ENCODE data around the gene CAMTA1.

The CAMTA1 gene

DNA sequence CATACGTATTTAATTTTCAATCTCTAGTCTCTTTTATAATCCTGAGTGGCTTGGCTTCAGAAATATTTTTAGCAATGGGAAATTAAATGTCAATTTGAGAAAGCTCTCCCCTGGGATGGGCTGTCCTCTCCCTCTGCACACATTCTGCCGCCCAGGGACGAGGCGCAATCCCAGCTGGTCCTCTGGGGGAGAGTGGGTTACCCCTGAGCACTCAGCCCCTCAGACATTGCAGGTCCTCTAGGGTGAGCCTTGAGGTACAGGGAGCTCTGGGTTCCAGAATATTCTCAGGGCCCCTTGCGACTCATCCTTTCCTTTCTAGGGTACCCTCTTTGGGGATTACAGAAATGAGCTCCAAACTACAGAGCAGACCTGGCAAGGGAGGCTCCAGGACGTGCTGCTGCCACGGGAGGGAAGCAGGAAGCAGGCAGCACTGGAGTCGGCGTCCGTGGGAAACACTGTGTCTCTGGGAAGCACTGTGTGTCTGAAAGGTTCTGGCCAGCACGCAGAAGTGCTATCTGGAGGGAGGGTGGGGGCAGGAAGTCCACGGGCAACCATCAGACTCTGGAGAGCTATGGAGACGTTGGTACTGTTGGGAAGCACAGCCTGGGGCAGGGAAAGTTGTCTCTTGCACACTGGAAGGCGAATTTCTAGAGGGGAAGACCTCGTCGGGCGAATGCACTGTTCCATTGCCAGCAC lies 642.5 kb downstream of the CAMTA1 start:
- no peak for DNase-seq

DNA sequence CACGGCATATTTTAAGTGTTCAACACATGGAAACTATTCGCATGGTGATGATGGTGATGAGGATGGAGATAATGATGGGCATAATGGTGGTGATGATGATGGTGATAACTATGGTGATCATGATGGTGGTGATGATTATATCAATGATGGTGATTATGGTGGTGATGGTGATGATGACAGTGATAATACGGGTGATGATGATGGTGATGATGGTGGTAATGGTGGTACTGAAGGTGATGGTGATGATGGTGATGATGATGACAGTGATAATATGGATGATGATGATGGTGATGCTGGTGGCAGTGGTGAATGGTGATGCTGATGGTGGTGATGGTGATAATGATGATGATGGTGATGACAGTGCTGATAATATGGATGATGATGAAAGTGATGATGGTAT lies 644.0 kb downstream of the CAMTA1 start:
- no peak for DNase-seq

DNA sequence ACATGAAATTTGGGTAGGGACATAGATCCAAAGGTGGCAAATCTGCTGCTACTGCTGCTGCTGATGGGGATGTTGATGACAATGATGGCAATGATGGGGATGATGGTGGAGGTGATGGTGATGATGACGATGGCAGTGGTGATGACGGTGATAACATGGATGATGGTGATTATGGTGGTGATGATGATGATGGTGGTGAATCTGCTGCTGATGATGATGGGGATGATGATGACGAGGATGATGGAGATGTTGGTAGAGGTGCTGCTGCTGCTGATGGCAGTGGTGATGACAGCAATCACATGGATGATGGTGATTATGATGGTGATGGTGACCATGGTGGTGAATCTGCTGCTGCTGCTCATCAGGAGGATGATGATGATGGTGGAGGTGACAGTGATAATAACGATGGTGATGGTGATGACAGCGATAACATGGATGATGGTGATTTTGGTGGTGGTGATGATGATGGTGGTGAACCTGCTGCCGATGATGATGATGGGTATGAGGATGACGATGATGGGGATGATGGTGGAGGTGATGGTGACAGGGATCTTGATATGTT lies 644.9 kb downstream of the CAMTA1 start:
- no peak for DNase-seq

DNA sequence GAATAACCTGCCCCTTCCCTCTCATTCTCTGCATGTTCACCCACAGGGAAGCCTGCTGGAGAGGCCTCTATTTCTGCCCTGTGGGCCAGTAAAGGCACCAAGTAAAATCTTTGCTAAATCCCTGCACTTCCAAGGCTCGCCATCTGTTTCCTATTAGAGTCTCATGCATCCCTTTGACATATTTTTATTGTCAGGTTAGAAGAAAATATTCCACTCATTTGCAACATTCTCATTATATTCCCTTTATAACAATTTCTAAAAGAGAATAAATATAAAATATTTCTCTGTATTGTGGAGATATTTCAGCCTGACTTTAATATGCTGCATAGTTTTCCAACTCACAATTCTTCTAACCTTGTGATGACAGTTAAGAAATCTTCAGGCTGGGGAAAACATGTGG lies 645.4 kb downstream of the CAMTA1 start:
- DNase-seq = no peak

DNA sequence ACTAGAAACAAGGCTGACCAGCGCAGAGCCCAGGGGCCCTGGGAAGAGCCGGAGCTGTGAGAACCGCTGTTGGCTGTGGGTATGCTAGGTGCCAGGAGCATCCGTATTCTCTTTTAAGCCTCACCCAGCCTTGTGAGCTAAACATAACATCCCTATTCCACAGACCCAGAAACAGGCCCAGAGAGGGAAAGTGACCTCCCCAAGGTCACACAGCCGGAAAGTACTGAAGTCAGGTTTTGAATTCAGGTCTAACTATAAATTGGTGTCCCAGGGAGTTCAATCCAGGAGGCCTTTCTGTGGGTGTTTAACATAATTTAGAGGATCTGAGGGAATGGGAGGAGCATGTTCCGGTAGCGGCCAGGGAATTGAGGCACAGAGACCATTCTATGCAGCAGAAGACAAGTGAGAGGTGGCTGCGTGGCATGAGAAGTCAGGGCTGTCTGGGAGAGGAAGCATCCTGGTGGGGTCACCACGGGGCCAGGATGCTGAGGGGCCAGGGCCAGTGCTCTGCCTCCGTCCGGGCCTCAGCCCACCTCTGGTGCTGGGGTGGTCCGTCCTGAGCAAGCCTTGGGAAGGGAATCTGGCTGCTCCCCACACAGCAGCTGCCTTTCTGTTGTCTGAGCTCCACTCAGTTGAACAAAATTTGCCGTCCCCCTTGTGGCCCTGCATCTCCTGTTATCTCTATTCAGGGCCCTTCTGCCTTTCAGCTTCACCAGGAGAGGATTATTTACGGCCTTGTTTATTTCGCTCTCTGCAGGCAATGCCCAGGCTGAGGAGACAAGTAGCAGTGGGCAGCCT lies 647.0 kb downstream of the CAMTA1 start:
- no peak for DNase-seq

DNA sequence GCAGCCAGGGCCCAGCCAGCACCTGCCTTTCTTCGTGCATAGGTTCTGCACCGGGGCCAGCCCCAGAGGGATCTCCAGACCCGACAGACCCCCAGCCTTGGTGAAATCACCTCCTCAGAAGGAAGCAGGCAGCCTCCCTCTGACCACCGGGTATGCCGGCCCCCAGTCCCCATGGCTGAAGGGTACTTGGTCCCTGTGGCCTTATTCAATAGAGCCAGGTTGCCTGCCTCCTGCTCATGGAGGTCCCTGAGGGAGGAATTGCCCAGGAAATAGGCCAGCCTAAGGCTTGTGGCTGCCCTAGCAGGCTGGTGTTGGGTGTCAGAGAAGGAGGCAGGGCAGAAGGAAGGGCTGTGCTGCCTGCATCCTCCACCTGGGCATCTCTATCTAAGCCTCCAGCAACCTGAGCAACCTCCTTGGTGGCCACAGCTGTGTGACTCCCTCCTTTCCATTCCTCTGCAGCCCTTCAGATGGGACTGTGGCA lies 647.7 kb downstream of the CAMTA1 start:
- DNase-seq = no peak

DNA sequence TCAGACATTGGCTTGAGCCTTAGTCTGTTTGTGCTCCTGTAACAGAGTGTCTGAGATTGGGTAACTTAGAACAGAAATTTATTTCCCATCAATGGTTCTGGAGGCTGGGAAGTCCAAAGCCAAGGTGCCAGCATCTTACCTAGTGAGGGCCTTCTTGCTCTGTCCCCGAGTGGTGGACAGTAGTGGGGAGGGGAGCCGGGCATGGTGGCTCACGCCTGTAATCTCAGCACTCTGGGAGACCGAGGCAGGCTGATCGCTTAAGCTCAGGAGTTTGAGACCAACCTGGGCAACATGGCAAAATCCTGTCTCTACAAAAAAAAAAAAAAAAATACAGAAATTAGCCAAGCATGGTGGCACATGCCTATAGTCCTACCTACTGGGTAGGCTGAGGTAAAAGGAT lies 649.3 kb downstream of the CAMTA1 start:
- no peak for DNase-seq

DNA sequence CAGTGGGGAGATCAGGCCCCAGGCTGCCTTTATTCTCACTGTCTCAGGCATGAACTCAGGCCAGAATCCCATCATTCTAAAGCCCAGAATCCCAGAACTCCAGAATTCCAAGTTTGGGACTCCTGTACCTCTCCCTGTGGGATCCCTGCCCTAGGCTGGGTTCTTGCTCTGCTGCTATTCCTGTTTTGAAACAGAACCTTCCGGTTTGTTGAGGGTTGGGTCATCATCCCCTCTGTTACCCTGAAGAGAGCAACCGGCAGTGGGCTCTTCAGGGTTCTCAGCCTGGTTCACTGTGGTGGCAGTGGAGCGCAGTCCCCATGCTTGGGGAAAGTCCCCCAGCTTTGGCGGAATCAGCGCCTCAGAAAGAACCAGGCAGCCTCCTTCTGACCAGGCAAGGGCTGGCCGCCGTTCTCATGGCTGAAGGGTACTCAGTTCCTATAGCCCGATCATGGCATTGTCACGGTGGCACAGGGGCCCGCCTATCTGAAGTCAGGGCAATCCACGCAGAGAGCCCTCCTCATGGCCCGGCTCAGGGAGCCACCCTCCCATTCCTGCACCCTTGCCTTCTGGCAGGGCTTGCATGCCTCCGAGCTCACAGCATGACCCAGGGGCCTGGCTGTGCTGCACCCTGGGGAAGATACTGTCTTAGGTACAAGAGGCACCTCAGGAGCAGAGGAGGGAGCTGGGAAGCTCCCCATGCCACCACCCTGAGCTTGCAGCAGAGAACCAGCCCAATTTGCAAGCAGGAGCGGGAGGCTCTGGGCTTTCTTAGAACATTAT lies 650.2 kb downstream of the CAMTA1 start:
- no peak for DNase-seq

DNA sequence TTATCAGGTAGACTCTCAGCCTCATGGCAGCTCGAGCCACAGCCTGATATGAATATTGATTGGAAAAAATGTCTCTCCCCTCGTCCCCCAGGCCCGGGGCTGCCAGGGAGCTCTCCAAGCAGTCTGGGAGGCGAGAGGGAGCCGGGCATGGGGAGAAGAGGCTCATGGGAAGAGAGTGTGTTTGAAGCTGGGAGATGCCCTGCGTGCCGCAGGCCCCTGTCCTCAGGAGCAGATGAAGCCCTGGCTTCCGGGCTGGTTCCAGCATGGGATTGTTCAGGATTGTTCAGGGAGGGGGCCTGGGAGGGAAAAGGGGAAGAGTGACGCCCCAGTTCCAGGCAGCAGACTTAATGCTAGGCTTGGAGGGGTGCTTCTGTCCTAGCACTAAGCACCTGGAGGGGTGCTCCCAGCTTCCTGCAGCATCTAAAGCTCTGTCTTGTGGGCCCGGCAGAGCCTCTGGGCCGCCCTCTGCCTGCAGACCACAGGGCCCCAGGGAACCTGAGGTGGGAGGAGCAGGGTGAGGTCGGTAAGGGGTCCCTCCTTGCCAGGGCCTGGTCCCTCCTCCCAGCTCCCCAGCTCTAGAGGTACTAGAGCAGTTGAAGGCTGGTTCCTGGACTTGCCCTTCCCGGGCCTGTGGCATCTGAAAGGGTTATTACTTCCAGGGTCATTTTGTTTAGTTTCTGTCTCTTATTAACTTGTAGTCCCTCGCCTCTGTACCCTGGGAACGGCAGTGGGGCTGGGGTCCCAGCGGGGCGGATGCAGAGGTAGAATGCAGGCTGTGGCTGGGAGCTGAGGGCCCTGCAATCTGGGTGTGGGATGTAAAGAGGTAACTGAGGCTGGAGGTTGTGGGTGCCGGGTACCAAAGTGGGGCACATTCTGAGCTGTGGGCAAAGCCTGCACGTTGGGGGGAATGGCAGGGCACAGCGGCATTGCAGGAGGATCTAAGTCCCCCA lies 651.1 kb downstream of the CAMTA1 start:
- no peak for DNase-seq

DNA sequence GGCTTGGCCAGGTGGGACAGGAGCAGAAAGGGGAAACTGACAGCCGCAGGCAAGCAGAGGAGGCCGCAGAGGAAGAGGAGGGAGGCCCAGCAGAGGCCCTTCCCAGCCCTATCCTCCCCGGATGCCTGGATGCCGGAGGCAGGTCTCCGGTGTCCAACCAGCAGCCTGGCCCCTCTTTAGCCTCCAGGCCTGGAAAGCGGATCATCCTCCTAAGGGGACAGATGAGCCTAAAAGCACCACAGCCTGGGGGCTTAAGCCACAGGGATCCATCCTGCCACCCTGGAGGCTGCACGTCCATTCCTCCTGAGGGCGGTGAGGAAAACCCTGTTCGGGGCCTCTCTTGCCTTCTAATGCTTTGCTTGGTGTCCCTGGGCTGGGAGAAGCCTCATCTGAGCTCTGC lies 651.8 kb downstream of the CAMTA1 start:
- DNase-seq = no peak

DNA sequence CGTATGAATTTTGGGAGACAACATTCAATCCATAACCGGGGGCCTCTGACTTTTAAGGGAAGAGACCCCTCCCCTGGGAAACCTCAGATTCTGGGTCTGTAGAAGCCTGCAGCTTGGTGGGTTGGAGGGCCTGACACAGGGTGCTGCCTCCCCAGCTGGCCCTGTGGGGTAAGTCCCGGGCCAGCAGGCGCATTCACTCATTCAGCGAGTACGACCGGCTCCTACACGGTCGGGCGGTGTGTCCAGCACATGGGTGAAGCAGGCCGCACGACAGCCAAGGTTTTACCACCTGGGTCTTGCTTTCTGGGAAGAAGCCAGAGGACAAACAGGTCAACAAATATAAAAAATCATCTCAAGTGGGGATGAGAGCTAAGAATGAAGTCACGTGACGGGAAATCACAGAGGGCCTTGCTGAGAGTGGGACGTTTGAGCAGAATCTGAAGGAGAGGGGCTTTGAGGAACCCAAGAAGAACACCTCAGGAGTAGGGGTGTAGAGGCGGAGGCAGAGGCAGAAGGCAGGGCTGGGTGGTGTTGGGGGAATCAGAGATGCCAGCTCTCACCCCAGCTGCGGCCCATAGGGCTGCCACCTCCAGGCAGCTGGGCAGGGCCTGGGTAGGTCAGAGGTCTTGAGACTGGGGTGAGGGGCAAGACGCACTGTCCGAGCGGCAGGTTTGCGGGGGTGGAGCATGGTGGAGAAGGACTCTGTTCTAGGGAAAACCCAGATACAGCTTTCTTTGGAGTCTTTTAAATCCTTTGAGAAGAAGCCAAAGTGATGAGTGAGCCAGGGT lies 652.5 kb downstream of the CAMTA1 start:
- no peak for DNase-seq

DNA sequence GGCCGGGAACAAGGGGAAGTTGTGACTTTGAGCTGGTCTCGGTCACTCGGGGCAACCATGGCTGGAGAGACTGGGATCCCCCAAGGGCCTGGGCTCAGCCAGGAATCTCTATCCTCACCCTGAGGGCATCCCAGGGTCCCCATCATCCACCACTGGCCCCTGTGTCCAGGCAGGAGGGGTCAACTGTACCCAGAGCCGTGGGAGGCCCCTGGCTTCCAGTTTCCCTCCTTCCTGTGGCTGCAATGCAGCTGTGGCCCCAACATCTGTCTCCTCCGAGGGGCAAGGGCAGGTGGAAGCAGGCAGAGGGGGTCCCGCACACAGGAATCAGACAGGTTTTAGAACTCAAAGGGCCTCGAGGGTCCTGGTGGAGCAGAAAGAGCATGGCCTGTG lies 653.1 kb downstream of the CAMTA1 start:
- DNase-seq = no peak

DNA sequence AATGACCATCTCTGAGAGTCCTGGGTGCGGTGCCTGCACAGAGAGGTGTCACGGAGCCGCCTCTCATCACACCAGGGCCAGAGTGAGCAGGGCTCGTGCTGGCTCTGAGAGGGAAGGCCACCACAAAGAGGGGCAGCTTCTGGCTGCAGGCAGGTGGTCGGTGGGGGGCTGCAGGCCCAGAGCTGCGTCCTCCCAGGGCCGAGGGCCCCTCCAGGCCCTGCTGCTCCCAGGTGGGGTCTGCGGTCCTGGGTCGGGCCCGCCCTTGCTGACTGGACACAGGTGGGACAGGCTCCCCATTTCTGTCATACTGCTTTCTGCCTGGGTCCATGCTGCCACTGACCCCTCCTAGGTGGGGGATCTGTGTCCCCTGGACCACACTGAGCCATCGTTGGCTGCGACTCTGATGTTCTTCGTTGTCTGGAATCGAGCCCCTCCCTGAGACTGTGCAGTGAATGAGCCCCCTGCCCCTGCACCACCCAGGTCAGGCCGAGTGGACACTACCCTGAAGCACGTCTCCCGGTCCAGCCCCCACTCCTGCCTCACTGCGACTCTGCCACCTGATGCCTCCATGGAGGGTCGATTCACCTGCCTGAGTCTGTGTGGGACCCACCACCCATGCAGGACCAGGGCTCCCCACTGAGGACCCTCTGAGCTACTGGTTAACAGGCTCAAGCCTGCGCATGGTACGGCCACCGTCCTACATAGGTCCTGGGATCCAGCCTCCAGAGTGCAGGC lies 653.8 kb downstream of the CAMTA1 start:
- DNase-seq = no peak

DNA sequence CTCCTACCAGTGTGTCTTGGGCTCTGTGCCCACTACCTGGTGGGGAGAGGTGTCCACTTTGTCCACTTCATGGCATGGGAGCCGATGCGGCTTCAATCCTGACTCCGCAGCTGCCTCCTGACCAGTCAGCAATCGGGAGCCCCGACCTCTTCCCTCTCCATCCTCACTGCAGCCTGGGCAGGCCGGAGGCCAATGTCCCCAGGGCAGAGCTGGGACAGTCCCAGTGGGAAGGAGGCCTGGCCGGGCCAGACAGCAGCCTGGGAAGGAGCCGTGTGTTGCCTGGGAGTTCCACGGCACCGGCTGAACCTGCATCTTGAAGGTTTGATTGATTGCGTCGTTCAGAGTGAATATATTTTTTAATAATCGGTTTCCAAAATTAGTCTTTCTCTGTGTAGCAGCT lies 654.9 kb downstream of the CAMTA1 start:
- no peak for DNase-seq

DNA sequence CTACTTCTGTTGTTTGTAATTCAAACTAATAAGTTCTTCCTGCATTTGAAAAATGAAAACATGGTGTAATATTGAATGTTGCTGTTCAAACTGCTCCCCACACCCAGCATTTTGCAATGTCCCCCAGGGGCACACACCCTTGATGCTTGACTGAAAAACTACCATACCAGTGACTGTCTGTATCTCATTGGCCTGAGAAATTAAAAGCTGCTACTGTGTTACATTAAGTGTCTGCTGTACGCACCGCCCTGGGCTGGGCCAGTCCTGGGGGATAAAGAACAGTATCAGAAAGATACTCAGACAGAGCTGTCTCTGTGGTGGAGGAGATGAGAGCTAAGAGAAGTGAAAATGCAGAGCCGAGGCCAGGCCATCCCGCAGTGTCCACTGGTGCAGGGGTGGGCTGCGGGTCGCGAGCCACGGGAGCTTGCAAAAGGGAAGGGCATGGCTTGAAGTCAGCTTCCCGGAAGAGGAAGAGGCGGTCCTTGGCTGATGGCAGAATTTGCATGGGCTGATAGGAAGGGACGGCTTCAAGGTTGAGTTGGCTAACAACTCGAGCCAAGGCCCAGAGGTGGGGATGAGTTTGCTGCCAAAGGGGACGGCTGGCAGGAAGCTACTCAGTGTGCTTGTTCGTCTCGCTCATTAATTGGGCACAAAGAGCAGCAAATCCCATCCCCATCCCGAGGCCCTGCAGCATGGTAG lies 656.0 kb downstream of the CAMTA1 start:
- DNase-seq = no peak

DNA sequence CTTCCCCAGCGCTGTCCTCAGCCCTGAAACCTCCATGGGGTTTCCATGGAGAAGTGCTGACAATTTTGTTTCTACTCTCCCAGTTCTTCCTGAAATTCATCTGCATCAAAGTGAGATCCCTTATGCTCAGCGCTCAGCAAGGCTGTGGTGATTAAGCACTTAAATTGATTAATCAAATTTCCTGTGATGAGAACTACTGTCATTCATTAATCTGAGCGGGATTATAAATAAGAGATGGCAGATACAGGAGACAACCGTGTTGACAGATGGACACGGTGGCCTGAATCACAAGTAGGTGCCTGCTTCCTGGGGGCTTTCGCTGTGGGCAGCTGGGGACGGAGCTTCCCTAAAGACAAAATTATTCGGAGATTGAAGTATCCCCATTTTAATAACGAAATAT lies 656.8 kb downstream of the CAMTA1 start:
- DNase-seq = no peak

DNA sequence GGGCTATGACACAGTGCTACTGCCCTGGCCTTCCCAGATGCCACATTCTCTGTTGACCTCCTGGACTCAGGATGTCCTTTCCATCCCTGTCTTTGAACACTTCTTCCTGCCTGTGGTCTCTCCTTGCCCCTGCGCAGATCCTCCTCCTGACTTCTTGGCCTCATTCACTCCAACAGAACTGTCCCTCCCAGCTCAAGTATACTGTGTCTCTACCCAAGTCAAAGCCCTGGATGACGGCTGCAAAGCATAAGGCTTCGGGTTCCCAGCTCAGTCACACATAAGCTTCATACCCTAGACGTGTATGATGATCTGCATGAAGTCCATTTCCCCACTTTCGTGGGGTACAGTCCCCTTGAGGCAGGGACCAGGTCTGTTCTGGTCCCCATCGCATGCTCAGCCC lies 657.7 kb downstream of the CAMTA1 start:
- no peak for DNase-seq

DNA sequence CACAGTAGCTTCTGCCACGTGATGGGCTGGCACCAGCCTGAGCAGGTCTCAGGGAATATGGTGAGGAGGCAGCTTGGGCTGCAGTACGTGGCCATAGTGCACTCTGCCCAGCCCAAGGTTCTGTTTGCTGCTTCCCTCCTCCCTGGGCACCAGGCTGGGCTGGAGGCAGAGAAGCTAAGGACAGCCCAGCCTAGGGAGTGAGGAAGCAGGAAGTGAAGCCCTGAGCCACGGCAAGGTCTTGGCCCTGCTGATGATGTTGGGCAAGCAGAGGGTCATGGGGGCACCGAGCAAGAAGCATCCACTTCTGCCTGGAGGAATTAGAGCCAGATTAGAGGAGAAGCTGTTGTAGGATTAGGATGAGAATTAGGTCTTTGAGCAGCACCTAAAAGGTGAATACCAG lies 659.1 kb downstream of the CAMTA1 start:
- no peak for DNase-seq

DNA sequence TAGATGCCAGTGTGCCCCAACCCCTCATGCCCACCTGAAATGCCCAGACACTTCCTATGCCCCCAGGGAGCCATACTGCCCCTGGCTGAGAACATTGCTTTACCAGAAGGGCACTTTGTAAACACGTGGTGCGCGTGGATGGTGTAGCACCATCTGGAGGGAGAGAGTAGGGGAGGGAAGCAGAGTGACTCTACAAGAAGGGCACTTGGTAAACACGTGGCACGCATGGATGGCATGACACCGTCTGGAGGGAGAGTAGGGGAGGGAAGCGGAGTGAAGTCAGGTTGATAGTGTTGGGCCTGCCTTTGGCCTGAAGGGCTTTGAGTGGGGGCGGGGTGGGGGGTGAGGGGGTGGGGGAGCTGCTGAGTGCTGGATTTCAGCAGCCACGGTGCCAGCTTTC lies 661.8 kb downstream of the CAMTA1 start:
- DNase-seq = no peak

DNA sequence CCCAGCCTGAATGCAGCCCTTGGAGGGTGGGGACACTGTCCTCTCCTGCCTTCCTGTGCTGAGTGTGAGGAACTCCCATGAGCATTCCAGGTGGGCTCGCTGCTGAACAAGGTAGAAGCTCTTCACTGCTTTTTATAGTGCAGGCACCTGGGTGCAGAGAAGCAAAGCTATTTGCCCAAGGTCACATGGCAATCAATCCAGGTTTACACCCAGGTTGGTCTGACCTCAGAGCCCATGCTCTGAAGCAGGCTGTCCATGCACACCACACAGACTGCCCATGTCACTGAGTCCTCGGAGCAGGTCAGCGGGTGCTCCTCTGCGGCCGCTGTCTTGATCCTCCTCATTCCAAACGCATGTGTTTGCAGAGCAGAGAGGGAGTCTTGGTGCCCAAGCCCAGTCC lies 662.5 kb downstream of the CAMTA1 start:
- no peak for DNase-seq

Measured in activated CD8-positive, alpha-beta memory T cell treated with anti-CD3 and anti-CD28 coated beads for 24 hours (primary cell).